Gastroesophageal sphincter (tissue), 4 donors: ENCODE results near the gene PSD4. TPM values are rescaled to one million over a fixed set of nuclear protein-coding genes. Genes with fewer than 3 reads are reported as not detected.
A peak's percentile ranks its signal among the peaks of the same experiment; 100 is the strongest.

Experiments
- ATAC-seq: fragments of 150-250 bp; one replicate; pipeline ENCODE4 v1.9.1; 2016; ENCODE audit warnings: mild to moderate bottlenecking, moderate library complexity
- H3K27ac ChIP-seq, 4 donors: fragments of 200-600 bp; sonication (generic) in 3 of 4; 1 replicate in 3 of 4; 2 replicates in 1 of 4; pipeline ENCODE4 v1.5.1; 2016 to 2019
- H3K27me3 ChIP-seq: fragments of 200-600 bp; sonication (generic); one replicate; pipeline ENCODE4 v1.5.1; 2019
- H3K36me3 ChIP-seq, 2 donors: fragments of 200-600 bp; sonication (generic); one replicate each; pipeline ENCODE4 v1.5.1; 2019; ENCODE audit warnings: control low read depth in 1 of 2
- H3K4me1 ChIP-seq, 3 donors: fragments of 200-600 bp; sonication (generic); 1 replicate in 2 of 3; 2 replicates in 1 of 3; pipeline ENCODE4 v1.5.1; 2016 to 2019; ENCODE audit warnings: control low read depth in 2 of 3
- H3K4me3 ChIP-seq, 2 donors: fragments of 200-600 bp; sonication (generic); one replicate each; pipeline ENCODE4 v1.5.1; 2019; ENCODE audit warnings: mild to moderate bottlenecking in 1 of 2, moderate library complexity in 1 of 2
- H3K9me3 ChIP-seq, 3 donors: fragments of 200-600 bp; sonication (generic); one replicate each; pipeline ENCODE4 v1.5.1; 2017 to 2019; ENCODE audit warnings: control low read depth in 2 of 3
- CTCF ChIP-seq, 4 experiments: fragments of 200-600 bp in 2 of 4; fragments of 450-650 bp in 2 of 4; sonication (generic) in 1 of 4; IDR thresholded peaks; one replicate each; pipeline ENCODE4 v1.5.1; 2017 to 2019; ENCODE audit warnings: antibody characterized with exemption in 4 of 4, mild to moderate bottlenecking in 2 of 4, moderate library complexity in 2 of 4
- EP300 ChIP-seq: sonication (generic); formaldehyde crosslinking; IDR thresholded peaks from one replicate; pipeline ENCODE4 v1.6.1; 2017; ENCODE audit warnings: antibody characterized with exemption, mild to moderate bottlenecking
- POLR2A ChIP-seq, 2 donors: fragments of 450-650 bp; IDR thresholded peaks; one replicate each; pipeline ENCODE4 v1.6.1; 2017; ENCODE audit warnings: antibody characterized with exemption in 2 of 2, mild to moderate bottlenecking in 2 of 2, moderate library complexity in 1 of 2
- POLR2AphosphoS5 ChIP-seq: sonication (generic); formaldehyde crosslinking; IDR thresholded peaks from one replicate; pipeline ENCODE4 v1.6.1; 2017; ENCODE audit warnings: antibody characterized with exemption
- WGBS, 2 donors: methylation state at CpG; one replicate each; pipeline ENCODE4 v1.1.5; 2018; ENCODE audit warnings: low coverage in 1 of 2; 5-methylcytosine and 5-hydroxymethylcytosine counted together
- total RNA-seq, 4 donors: library from RNA; depleted of rRNA; stranded (reverse); fragments of >200 nt; gene quantifications; one replicate each; pipeline ENCODE4 v1.1.0, GENCODE V29; 2016

Gene PSD4
- total RNA-seq, 4 donors from 2014 or later: 3.0 to 4.4 (median 3.6) TPM

- H3K27ac ChIP-seq: no peak overlapping the region
- ATAC-seq: no peak
- WGBS, 2 donors: 60 to 70% methylated on average over 3 to 6 of the region's 7 CpGs
- no peaks in the 10 kb centered on the region for H3K4me1 ChIP-seq
- no peaks in the 10 kb centered on the region for H3K9me3 ChIP-seq
- TF ChIP-seq EP300 (no peak), CTCF (IDR thresholded peaks at IDR 0.05) (no peak), POLR2AphosphoS5 (no peak), POLR2A (IDR thresholded peaks at IDR 0.05) (no peak)
- no peaks in the 10 kb centered on the region for H3K27me3 ChIP-seq
- H3K4me3 ChIP-seq: no peak overlapping the region
- no peaks in the 10 kb centered on the region for H3K36me3 ChIP-seq
These were observed 39.8 kb upstream of the PSD4 start for GRCh38 chr2:113133704-113134598.

GRCh38 chr2:113134717-113135116 is 39.1 kb upstream of the PSD4 start:
- ATAC-seq: no peak

GRCh38 chr2:113135317-113135716 is 38.5 kb upstream of the PSD4 start:
- no peaks in the 10 kb centered on the region for H3K27me3 ChIP-seq
- WGBS, 2 donors: 67 to 71% methylated on average over 1 of the region's 1 CpG
- ATAC-seq: no peak
- no peaks in the 10 kb centered on the region for H3K9me3 ChIP-seq
- TF ChIP-seq POLR2A (IDR thresholded peaks at IDR 0.05) (no peak), CTCF (IDR thresholded peaks at IDR 0.05) (no peak), EP300 (no peak), POLR2AphosphoS5 (no peak)
- no peaks in the 10 kb centered on the region for H3K36me3 ChIP-seq
- no peak overlapping the region for H3K27ac ChIP-seq
- H3K4me1 ChIP-seq: no peaks in the 10 kb centered on the region
- H3K4me3 ChIP-seq: no peak overlapping the region

More at GRCh38 chr2:113134717-113135116, 39.1 kb upstream of the PSD4 start:
- Histone ChIP-seq H3K27ac (no peak overlapping the region), H3K4me3 (no peak overlapping the region), H3K4me1 (no peaks in the 10 kb centered on the region), H3K27me3 (no peaks in the 10 kb centered on the region), H3K9me3 (no peaks in the 10 kb centered on the region), H3K36me3 (no peaks in the 10 kb centered on the region)
- TF ChIP-seq POLR2AphosphoS5 (no peak), CTCF (IDR thresholded peaks at IDR 0.05) (no peak), EP300 (no peak), POLR2A (IDR thresholded peaks at IDR 0.05) (no peak)

GRCh38 chr2:113136828-113137775 is 36.7 kb upstream of the PSD4 start:
- H3K4me3 ChIP-seq: no peak overlapping the region
- no peak for ATAC-seq
- no peak overlapping the region for H3K27ac ChIP-seq
- WGBS, 2 donors: 33 to 39% methylated on average over 6 of the region's 8 CpGs
- no peaks in the 10 kb centered on the region for H3K4me1 ChIP-seq
- TF ChIP-seq EP300: no peak
- no peak for TF ChIP-seq POLR2AphosphoS5
- peak; percentile 19 to 61 (median 28) for TF ChIP-seq CTCF (IDR thresholded peaks at IDR 0.05)
- no peak for TF ChIP-seq POLR2A (IDR thresholded peaks at IDR 0.05)
- no peaks in the 10 kb centered on the region for H3K9me3 ChIP-seq
- H3K36me3 ChIP-seq: no peaks in the 10 kb centered on the region
- H3K27me3 ChIP-seq: no peaks in the 10 kb centered on the region
